HG03108 (cell line): ENCODE data around the gene SETD7.

Experiments used
- ATAC-seq: cut with Tn5 transposase; IDR thresholded peaks from one replicate; pipeline ENCODE4 v1.9.1; 2021; ENCODE audit warnings: moderate library complexity; ENCODE audit not compliant: unreplicated experiment

The SETD7 gene

GRCh38 chr4:139575072-139575471, 19.1 kb upstream of the SETD7 start:
- no peak for ATAC-seq

DNA sequence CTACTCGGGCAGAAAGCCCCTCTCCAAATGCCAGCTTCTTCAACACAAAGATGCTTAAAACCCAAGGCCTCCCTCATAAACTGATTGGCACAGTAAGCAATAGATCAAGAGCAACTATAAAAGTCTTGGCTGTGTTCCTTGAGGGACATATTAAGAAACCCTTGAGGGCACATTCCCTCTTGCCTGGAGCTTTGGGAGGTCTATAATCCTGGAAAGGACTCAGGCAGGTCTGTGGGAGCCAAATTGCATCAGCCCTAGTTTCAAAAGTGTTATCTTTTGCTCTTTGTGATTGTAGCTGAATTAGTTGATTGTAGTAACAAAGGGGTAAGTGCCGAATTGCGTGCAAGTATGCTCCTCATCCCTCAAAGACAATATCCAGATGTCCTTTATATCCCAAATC, 18.6 kb upstream of the SETD7 start:
- no peak for ATAC-seq

GRCh38 chr4:139568206-139568955, 12.4 kb upstream of the SETD7 start:
- no peak for ATAC-seq

- ATAC-seq, result no peak
Observed at GRCh38 chr4:139567159-139567870, 11.3 kb upstream of the SETD7 start.

DNA sequence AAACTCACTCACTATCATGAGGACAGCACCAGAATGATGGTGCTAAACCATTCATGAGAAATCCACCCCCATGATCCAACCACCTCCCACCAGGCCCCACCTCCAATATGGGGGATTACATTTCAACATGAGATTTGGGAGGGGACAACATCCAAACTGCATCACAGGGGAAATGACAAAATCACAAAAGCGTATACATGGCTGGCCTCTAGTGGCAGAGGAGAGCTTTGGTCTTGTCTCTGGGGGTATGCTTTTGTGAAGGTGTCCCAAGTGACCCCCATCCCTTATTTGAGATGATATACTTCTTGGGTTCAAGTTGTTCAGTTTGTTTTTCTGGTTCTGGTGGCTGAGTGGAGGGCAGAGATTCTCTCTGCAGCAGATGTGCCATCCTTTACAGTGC, 8.5 kb upstream of the SETD7 start:
- no peak for ATAC-seq

DNA sequence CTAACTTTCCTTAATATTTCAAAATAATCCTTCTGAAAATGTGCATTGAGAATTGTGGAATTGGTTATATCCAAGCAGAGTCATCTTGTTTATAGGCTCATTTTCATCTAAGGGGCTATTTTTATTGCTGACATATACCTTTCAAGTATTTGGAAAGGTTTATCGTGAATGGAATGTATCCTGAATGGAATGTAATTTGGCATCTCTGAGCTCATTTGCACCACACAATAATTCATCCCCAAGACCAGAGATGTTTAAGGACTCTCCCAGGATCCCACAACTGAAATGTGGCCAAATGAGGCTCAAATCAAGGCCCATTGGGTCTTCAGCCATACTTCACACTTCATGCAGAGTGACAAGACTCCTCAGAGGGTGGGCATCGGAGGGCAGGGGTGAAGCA, 7.5 kb upstream of the SETD7 start:
- ATAC-seq, result no peak

GRCh38 chr4:139562839-139563238, 6.8 kb upstream of the SETD7 start:
- ATAC-seq, result no peak

GRCh38 chr4:139562067-139562684, 6.2 kb upstream of the SETD7 start:
- ATAC-seq, result no peak

- ATAC-seq, result no peak
Observed at GRCh38 chr4:139560406-139561104, 4.5 kb upstream of the SETD7 start.

DNA sequence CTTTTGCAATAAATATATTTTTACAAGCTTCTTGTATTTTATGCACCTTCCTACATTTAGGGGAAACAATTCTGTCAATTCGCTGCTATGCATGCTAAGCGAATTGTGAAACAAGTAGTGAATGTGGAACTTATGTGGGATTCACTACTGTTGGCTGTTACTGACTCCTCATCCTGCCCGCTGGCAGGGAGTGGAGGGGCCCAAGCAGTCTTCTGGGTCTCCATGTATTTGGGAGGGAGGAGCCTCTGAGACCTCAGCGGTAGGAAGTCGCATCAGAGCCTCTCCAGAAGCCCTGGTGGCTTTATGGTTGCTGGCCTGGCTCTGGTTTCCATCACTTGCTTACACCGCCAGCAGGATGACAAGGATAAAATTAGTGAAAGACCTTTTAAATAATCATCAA, 3.7 kb upstream of the SETD7 start:
- no peak for ATAC-seq

GRCh38 chr4:139559089-139559479, 3.1 kb upstream of the SETD7 start:
- no peak for ATAC-seq

DNA sequence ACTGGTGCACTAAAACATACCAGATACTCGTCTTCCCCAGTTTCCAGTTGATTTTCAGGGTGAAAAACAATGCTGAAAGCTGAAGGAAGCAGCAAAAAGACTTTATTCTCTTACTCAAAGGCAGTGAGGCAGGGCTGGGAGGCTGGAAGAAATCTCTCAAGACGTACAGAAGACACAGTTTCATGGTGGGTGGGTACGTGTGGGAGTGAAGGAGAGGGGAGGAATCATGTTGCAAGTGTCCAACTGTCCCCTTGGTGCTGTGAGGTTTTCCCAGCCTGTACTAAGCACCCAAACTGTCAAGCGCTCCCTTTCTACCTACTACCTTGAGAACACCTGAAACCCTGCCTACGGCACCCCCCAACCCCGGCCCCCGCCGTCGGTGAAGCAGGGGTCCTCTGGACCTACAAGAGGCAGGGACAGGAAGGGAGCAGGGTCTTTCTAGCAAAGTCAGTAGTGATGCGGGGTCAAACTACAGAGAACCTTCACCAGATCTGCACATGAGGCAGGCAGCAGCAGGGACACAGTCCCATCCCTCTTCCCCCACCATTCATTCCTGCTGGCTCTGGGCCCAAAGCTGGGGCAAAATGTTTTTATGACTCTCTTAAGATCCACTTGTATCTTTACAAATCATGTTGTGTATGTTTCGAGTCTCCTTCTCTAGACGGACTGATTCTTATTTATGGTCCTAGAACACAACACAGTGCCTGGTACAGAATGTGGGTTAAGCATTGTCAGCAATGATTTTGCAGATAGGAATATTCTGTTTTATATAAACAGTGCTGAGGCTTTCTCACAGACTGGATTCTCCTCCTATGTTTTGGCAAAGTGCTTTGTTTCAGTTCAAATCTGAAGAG, 2.4 kb upstream of the SETD7 start:
- ATAC-seq, result no peak

- no peak for ATAC-seq
Observed at GRCh38 chr4:139557556-139558110, 1.6 kb upstream of the SETD7 start.

- ATAC-seq, result no peak
Observed at GRCh38 chr4:139556724-139557555, 921 bp upstream of the SETD7 start.

GRCh38 chr4:139555705-139556070, 331 bp downstream of the SETD7 start:
- peak; percentile 22 for ATAC-seq

DNA sequence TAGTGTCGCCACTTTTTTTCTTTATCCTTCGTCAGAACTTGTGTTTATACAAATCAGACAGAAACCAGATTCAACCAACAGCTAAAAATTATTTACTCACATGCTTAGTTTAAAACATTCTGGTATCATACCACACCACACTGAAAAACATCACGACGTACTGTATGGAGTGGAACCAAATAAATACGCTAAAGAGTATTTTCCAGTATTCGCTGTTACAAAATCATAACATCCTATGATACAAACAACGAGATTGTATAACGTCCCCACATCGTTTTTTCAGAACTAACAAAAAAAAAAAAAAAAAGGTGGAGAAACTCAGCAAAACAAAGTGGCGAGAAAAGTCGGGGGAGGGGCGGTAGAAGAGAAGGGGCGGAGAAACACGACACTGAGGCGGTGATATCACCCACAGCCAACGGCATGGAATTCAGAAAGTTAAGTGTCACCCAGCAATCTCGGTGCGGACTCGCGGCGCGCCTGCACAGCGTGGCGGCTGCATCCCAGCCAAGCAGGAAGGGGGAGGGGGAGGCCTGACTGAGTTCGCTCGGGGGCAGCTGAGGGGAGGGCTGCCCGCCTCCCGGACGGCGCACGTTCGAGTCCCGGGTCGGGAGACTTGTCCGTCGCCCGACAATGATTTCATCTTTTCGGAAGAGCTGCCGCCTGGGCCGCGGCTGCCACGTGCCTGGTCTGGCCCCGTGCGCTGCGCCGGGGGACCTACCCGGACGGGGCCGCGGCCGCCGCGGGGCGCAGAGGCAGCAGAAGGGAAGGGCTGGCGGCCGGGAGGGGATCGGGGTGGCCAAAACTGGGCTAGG, 920 bp downstream of the SETD7 start:
- ATAC-seq, result peak; percentile 27

GRCh38 chr4:139554642-139554892, 1.5 kb downstream of the SETD7 start:
- no peak for ATAC-seq

DNA sequence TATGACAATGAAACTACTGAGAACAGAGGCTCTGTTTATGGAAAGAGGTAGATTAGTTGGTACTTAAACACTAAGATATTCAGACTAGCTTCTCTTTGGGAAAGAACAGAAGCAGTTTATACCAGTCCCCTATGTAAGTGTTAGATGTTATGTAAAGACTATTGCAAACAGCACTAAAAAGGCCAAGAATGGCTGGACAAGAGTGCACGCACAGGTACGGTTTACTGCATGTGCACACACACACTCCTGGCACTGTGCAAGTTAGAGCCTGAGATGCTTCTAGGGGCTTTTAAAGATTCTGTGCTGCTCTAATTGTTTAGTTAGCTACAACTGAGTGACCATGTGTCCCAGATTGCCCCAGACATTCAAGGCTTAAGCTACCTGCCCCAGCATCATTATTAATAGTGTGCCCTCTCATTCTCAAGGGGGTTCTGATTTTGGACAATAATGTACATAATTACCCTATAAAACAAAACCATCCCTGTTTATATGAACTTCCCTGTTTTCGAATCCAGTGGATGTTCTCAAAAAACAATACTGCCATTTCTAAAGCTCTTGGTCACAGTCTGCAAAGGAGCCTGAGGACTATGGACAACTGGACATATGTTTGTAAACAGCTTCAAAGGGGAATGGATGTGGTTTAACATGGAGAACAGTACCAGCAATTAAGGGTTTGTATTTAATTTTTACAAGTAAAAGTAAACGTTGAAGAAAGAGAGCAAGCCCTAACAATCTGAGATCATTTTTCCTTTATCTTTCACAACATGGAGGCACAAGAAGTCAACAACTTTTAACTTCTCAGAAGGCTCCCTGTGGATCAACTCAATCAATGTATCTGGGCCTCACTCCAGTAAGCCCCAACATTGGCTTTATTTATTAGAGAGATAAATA, 2.0 kb downstream of the SETD7 start:
- ATAC-seq, result no peak
